ENCODE data around the gene SRSF8. TPM values are rescaled to one million over a fixed set of nuclear protein-coding genes. Genes with fewer than 3 reads are reported as not detected.
A peak's percentile ranks its signal among the peaks of the same experiment; 100 is the strongest.

The SRSF8 gene
- total and polyA plus RNA-seq, 9 of the 15 experiments (the other 6 are each of a cell fraction or from before 2014, with no cell fraction given), result 18.0 to 53.4 (median 27.9) TPM

DNA sequence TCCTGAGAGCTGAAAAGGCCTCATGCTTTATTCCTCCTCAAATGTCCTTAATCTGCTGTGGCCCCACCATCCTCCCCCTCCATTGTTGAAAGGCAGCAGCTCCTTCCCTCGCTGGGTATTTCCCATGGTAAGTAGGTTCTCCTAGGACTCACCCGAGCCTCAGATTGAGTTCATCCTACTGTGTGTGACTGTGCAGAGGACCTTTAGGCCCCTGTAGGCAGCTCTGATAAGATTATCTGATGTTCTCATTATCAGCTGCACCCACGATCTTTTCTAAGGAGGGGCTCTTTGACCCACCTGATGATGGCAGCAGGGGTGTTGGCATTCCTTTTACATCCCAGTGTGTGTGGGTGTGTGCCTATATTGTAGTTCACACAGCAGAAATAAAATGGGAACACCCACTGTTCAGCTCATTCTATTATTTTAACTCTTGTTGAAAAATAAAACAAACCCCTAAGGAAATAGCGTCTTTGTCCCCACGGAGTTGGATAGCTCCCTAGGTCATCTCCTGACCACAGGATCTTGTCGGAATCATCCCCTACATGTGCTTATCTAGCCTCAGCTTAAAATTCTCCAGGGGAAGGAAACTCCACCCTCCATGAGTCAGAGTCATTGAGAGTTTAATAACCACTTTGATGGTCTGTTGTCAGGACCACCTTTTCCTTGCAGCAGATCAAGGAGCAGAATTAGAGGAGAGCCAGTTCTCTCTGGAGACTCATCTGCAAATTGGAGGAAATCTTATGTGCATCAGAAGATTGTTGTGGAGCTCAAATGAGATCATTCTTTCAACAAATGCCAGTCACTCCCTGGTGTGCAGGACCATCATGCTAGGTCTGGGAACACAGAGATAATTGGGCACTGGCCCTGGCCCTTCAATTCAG is 42.2 kb downstream of the SRSF8 start (continued):
- TF ChIP-seq MXD1 (CRISPR knock-in tag; IDR thresholded peaks at IDR 0.05; ENCODE audit: borderline replicate concordance, poor library complexity, severe bottlenecking) (no peak), ARID1B (IDR thresholded peaks at IDR 0.05) (peak; percentile 97), NCOA6 (IDR thresholded peaks at IDR 0.05) (no peak), DDX20 (tag; IDR thresholded peaks at IDR 0.05; ENCODE audit: low read depth) (no peak), CHD4 (IDR thresholded peaks at IDR 0.05; ENCODE audit: insufficient read depth, insufficient replicate concordance, low read depth, low read length, poor library complexity, severe bottlenecking) (no peak), SMAD2 (IDR thresholded peaks at IDR 0.05; ENCODE audit: low read depth, low read length) (no peak), EGR1 (conservative IDR thresholded peaks at IDR 0.05) (peak; percentile 43), PHF20 (IDR thresholded peaks at IDR 0.05; ENCODE audit: partially characterized antibody) (no peak), FOSL1 (tag; conservative IDR thresholded peaks at IDR 0.05) (peak; percentile 97), BRD9 (IDR thresholded peaks at IDR 0.05; ENCODE audit: low read depth, partially characterized antibody) (peak; percentile 18), CHD7 (IDR thresholded peaks at IDR 0.05; ENCODE audit: low read depth, low read length) (no peak), RNF2 (IDR thresholded peaks at IDR 0.05) (peak; percentile 70; the same call in 1 of the 2 replicates), ESRRA (IDR thresholded peaks at IDR 0.05; ENCODE audit: borderline replicate concordance, low read depth) (peak; percentile 94)
- TF ChIP-seq, protein P1, sequence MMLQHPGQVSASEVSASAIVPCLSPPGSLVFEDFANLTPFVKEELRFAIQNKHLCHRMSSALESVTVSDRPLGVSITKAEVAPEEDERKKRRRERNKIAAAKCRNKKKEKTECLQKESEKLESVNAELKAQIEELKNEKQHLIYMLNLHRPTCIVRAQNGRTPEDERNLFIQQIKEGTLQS (IDR thresholded peaks at IDR 0.05), result peak; percentile 93
- TF ChIP-seq, protein P1 (CRISPR knock-in tag; conservative IDR thresholded peaks at IDR 0.05), result peak; percentile 59; the same call in 1 of the 2 replicates
